Activated CD4-positive, alpha-beta T cell treated with anti-CD3 and anti-CD28 coated beads, Interleukin-2, amount 50 U/mL, for 1 hour (primary cell): Measurements from ENCODE around the gene MGAT5.
"Not testable (repeated sequence)": the region's sequence is repeated elsewhere in the genome, so short reads cannot be mapped to it uniquely, and the experiment has no call there.

Experiments used
- DNase-seq: peaks from one replicate; pipeline ENCODE4 v3.0.0-alpha.2; 2020

MGAT5 gene

GRCh38 chr2:134457765-134458472, 204.0 kb downstream of the MGAT5 start:
- DNase-seq: no peak

- DNase-seq: no peak
These were observed 204.6 kb downstream of the MGAT5 start for GRCh38 chr2:134458473-134458853.

- no peak for DNase-seq
These were observed 205.1 kb downstream of the MGAT5 start for GRCh38 chr2:134458950-134459349.

GRCh38 chr2:134459706-134460406, 206.0 kb downstream of the MGAT5 start:
- no peak for DNase-seq

GRCh38 chr2:134460583-134460998, 206.7 kb downstream of the MGAT5 start:
- DNase-seq: peak; percentile 43

GRCh38 chr2:134461511-134461910, 207.6 kb downstream of the MGAT5 start:
- DNase-seq: no peak

- DNase-seq: no peak
These were observed 208.4 kb downstream of the MGAT5 start for GRCh38 chr2:134462275-134462674.

GRCh38 chr2:134462791-134463698, 209.2 kb downstream of the MGAT5 start:
- DNase-seq: no peak

- no peak for DNase-seq
These were observed 209.8 kb downstream of the MGAT5 start for GRCh38 chr2:134463699-134464022.

GRCh38 chr2:134465228-134466105, 211.6 kb downstream of the MGAT5 start:
- DNase-seq: no peak

GRCh38 chr2:134466141-134466540, 212.3 kb downstream of the MGAT5 start:
- peak; percentile 37 for DNase-seq

- no peak for DNase-seq
These were observed 214.3 kb downstream of the MGAT5 start for GRCh38 chr2:134468164-134468563.

- DNase-seq: no peak
These were observed 214.9 kb downstream of the MGAT5 start for GRCh38 chr2:134468776-134469175.

- DNase-seq: no peak
These were observed 215.7 kb downstream of the MGAT5 start for GRCh38 chr2:134469516-134470115.

GRCh38 chr2:134470561-134471168, 216.8 kb downstream of the MGAT5 start:
- no peak for DNase-seq

- DNase-seq: not testable (repeated sequence)
These were observed 223.1 kb downstream of the MGAT5 start for GRCh38 chr2:134476982-134477381.

- DNase-seq: no peak
These were observed 225.9 kb downstream of the MGAT5 start for GRCh38 chr2:134479696-134480330.

- no peak for DNase-seq
These were observed 228.4 kb downstream of the MGAT5 start for GRCh38 chr2:134482131-134482723.

GRCh38 chr2:134482766-134483340, 229.0 kb downstream of the MGAT5 start:
- no peak for DNase-seq

- DNase-seq: no peak
These were observed 236.0 kb downstream of the MGAT5 start for GRCh38 chr2:134489732-134490384.
